Left renal pelvis (tissue), 4 donors: ENCODE results near the gene EFHC1. TPM values are rescaled to one million over a fixed set of nuclear protein-coding genes. Genes with fewer than 3 reads are reported as not detected.

Experiments used
- DNase-seq, 4 donors: peaks; one replicate each; pipeline ENCODE4 v3.0.0-alpha.2; 2013; ENCODE audit warnings: low read depth in 4 of 4, low spot score in 3 of 4
- polyA plus RNA-seq, 4 donors: library from polyadenylated mRNA; unstranded; fragments of 120-200 nt; gene quantifications; one replicate each; pipeline ENCODE4 v1.2.1, GENCODE V29; 2013; ENCODE audit not compliant: insufficient read length in 4 of 4

The EFHC1 gene
- polyA plus RNA-seq, 4 donors, result 40.8 to 61.1 (median 56.8) TPM

- no peak for DNase-seq
These were observed 80.3 kb downstream of the EFHC1 start for GRCh38 chr6:52500238-52501129.

GRCh38 chr6:52502306-52503029 is 82.3 kb downstream of the EFHC1 start:
- no peak for DNase-seq

- no peak for DNase-seq
These were observed 83.2 kb downstream of the EFHC1 start for GRCh38 chr6:52503323-52503747.

- no peak for DNase-seq
These were observed 84.0 kb downstream of the EFHC1 start for GRCh38 chr6:52503851-52504781.

GRCh38 chr6:52504782-52505136 is 84.6 kb downstream of the EFHC1 start:
- no peak for DNase-seq

GRCh38 chr6:52505726-52506409 is 85.7 kb downstream of the EFHC1 start:
- no peak for DNase-seq

- DNase-seq, result no peak
These were observed 86.3 kb downstream of the EFHC1 start for GRCh38 chr6:52506476-52506875.

GRCh38 chr6:52507557-52508260 is 87.6 kb downstream of the EFHC1 start:
- DNase-seq, result no peak

- no peak for DNase-seq
These were observed 88.2 kb downstream of the EFHC1 start for GRCh38 chr6:52508261-52508739.

GRCh38 chr6:52509281-52510212 is 89.4 kb downstream of the EFHC1 start:
- no peak for DNase-seq

- DNase-seq, result no peak
These were observed 90.0 kb downstream of the EFHC1 start for GRCh38 chr6:52510213-52510562.

GRCh38 chr6:52511163-52511562 is 91.0 kb downstream of the EFHC1 start:
- DNase-seq, result no peak

- no peak for DNase-seq
These were observed 91.5 kb downstream of the EFHC1 start for GRCh38 chr6:52511572-52512151.

- no peak for DNase-seq
These were observed 92.1 kb downstream of the EFHC1 start for GRCh38 chr6:52512199-52512598.

GRCh38 chr6:52513464-52513863 is 93.3 kb downstream of the EFHC1 start:
- no peak for DNase-seq

- DNase-seq, result no peak
These were observed 93.8 kb downstream of the EFHC1 start for GRCh38 chr6:52513896-52514295.

- DNase-seq, result no peak
These were observed 94.4 kb downstream of the EFHC1 start for GRCh38 chr6:52514514-52514913.
